Fibroblast of gingiva (primary cell): ENCODE data around the gene CPLANE2.
"Not testable (repeated sequence)": the region's sequence is repeated elsewhere in the genome, so short reads cannot be mapped to it uniquely, and the experiment has no call there.

Experiments
- DNase-seq: peaks from one replicate; pipeline ENCODE4 v3.0.0-alpha.2; 2011; ENCODE audit warnings: low read depth

The CPLANE2 gene

GRCh38 chr1:16208270-16208987 is 28.6 kb downstream of the CPLANE2 start:
- no peak for DNase-seq

- no peak for DNase-seq
Measured at GRCh38 chr1:16207318-16208269, 29.4 kb downstream of the CPLANE2 start.

- peak; percentile 99 for DNase-seq
Measured at GRCh38 chr1:16206547-16207317, 30.3 kb downstream of the CPLANE2 start.

- DNase-seq: no peak
Measured at GRCh38 chr1:16205891-16206546, 31.0 kb downstream of the CPLANE2 start.

GRCh38 chr1:16205334-16205671 is 31.7 kb downstream of the CPLANE2 start:
- no peak for DNase-seq

- DNase-seq: no peak
Measured at GRCh38 chr1:16204634-16205333, 32.2 kb downstream of the CPLANE2 start.

GRCh38 chr1:16204216-16204615 is 32.8 kb downstream of the CPLANE2 start:
- no peak for DNase-seq

GRCh38 chr1:16203550-16203949 is 33.4 kb downstream of the CPLANE2 start:
- DNase-seq: no peak

- DNase-seq: no peak
Measured at GRCh38 chr1:16202281-16203210, 34.4 kb downstream of the CPLANE2 start.

GRCh38 chr1:16199700-16200099 is 37.3 kb downstream of the CPLANE2 start:
- DNase-seq: no peak

- DNase-seq: no peak
Measured at GRCh38 chr1:16199157-16199501, 37.9 kb downstream of the CPLANE2 start.

- no peak for DNase-seq
Measured at GRCh38 chr1:16198444-16199156, 38.4 kb downstream of the CPLANE2 start.

- no peak for DNase-seq
Measured at GRCh38 chr1:16196874-16197273, 40.1 kb downstream of the CPLANE2 start.

- DNase-seq: not testable (repeated sequence)
Measured at GRCh38 chr1:16196139-16196538, 40.8 kb downstream of the CPLANE2 start.

GRCh38 chr1:16195518-16195905 is 41.5 kb downstream of the CPLANE2 start:
- DNase-seq: peak; percentile 65

- no peak for DNase-seq
Measured at GRCh38 chr1:16191916-16192546, 45.0 kb downstream of the CPLANE2 start.

GRCh38 chr1:16191309-16191708 is 45.7 kb downstream of the CPLANE2 start:
- no peak for DNase-seq

- peak; percentile 47 for DNase-seq
Measured at GRCh38 chr1:16189921-16190621, 46.9 kb downstream of the CPLANE2 start.

GRCh38 chr1:16189003-16189402 is 48.0 kb downstream of the CPLANE2 start:
- no peak for DNase-seq
